HG02943 (cell line): ENCODE measurements around the gene FCER1G.

Experiments used
- ATAC-seq: cut with Tn5 transposase; IDR thresholded peaks from one replicate; pipeline ENCODE4 v1.9.1; 2021; ENCODE audit warnings: mild to moderate bottlenecking, low read depth, moderate library complexity; ENCODE audit not compliant: unreplicated experiment

Gene FCER1G

DNA sequence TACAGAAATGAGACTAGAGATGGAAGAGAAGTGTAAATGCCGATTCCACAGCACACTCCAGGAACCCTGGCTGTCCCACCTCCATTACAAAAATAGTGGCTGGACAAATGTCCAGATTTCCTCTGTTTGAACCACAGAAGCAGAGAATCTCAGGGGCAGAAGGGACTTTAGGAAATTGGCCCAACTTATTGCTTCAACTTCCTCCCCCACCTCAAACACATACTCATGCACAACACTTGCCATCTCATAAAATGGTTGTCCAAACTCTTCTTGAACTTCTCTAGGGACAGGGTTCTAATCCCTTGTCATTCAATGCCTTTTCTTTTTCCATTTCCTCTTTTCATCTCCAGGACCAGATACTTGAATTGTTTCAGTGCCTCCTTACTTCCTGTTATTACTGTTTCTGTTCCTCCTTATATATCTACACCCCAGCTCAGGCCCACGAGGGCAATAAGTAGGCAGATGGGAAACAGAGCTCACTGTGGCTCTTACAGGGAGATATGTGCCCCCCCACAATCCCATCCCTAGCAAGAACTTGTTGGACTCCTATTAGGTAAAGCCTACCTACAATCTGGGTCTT lies 29.3 kb upstream of the FCER1G start:
- peak; percentile 27 for ATAC-seq

DNA sequence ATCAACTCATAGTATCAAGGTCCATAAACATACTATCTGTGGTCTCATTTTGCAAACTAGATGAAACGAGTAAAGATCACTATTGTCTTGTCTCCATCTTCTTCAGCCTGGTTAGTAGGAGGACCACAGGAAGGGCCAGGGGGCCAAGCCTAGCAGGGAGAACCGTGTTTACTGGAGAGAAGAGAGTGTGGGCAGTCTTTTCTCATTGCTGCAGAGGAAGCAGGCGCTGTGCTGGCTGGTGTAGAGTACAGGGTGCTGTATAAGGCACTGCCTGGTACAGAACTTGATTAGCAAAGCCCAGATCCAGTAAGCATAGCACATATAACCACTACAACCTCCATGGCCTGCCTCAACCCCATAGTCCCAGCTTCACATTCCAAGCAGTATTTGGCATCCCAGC lies 27.8 kb upstream of the FCER1G start:
- ATAC-seq, result no peak

DNA sequence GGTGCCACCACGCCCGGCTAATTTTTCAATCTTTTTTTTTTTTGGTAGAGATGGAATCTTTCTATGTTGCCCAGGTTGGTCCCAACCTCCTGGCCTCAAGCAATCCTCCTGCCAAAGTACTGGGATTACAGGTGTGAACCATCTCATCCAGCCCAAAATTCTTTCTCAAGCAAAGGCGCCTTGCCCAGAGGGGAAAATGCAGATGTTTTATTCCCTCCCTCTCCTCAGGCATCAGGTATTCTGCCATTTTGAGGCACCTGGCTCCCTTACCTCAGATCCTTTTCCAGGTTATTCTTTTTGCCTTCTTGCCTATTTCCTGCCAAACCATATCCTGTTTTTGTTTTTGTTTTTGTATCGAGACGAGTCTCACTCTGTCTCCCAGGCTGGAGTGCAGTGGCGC lies 26.7 kb upstream of the FCER1G start:
- no peak for ATAC-seq

DNA sequence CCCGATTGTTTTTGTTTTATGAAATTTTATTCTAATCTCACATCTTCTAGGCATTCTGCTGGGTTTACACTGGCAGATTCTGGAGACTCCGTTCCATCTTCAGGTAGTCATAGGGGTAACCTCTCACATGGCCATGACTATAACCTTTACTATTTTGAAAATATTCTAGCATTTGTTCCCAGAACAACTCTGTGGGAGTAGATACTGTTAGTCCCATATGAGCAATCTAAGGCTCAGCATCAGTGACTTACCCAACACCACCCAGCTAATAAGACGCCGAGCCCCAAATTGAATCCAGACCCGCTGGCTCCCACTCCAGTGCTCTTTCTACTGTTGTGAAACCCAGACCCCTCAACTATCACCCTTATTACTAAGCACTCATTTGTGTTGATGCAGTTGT lies 26.1 kb upstream of the FCER1G start:
- no peak for ATAC-seq

DNA sequence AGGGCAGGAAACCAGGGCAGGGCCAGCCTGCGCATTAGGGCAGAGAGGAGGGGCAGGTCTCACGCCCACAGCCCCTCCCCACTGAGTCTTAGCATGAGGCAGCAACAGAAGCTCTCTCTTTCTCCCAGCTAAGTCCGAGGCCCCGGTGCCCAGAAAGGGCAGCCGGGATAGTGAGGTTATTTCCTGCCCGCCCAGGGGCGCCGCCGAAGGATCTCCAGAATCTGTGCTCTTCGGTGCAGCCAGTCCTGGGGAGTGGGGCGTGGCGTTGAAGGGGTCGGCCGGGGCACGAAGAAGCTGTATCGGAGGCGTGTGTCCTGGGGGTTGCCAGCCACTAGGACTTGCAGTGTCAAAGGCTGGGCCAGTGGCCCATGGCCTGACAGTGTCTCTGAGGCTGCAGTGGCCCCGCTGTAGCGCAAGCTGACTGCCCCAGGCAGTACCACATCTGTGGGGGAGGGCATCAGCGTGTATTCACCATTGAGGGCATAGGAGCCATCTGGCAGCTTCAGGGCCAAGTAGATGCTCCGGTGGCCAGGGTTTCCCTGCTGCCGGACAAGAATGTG lies 24.1 kb upstream of the FCER1G start:
- no peak for ATAC-seq

DNA sequence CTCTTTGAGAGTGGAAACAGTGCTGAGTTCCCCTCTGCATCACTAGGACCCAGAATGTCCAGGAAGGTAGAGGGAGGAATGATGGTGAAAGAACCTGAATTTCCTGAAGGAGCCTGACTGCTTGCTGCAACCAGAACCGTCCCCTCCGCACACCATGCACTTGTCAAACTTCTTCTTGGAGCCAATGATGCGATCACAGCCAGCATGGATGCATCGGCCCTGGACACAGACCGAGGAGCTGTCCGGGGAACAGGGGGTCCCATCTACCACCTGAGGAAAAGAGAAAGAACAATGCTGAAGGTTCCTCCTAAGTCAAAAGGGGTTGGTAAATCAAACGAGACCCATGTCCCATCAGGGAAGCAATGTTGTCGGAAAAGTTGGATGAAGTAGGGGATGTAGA lies 23.1 kb upstream of the FCER1G start:
- ATAC-seq, result no peak

DNA sequence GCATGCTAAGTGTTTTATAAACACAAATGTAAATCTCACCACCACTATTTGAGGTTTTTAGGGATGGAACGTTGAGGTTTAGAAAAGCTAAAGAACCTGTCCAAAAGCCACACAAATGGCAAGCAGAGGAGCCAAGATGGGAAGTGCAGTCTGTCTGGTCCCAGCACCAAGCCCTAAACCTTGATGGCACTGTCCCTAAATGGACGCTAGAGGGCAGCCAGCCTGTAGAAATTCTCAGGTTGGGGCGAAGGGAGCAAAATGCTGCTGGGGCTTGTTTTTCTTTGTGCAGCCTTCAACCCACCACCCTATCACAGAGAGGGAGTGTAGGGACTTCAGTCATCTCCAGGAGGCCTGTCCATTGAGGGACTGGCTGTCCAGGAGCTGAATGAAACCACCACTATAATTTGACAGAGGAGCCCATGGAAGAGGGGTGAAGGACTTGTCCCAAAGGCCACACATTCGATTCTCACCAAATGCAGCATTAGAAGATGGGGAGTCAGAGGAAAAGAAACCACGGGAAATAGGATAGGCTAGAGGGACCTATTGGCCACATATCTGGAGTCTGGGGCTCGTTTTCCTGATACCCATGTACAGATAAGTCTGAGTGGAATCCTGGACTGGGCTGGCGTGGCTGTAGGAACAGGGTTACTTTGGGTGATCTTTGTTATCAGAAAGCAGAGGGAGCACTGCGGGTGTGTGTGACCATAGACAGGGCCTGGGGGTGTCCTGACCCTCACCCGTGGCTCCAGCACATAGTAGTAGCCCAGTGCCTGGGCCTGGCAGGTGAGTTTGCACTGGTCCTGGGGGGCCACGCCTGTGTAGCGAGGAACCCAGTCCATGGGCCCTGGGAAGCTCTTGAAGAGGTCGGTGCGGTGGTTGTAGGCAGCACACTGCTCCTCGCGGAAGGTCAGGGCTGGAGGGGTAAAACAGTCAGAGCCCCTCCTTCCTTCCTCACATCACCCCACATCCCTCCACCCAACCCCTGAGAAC lies 22.3 kb upstream of the FCER1G start:
- ATAC-seq, result no peak

DNA sequence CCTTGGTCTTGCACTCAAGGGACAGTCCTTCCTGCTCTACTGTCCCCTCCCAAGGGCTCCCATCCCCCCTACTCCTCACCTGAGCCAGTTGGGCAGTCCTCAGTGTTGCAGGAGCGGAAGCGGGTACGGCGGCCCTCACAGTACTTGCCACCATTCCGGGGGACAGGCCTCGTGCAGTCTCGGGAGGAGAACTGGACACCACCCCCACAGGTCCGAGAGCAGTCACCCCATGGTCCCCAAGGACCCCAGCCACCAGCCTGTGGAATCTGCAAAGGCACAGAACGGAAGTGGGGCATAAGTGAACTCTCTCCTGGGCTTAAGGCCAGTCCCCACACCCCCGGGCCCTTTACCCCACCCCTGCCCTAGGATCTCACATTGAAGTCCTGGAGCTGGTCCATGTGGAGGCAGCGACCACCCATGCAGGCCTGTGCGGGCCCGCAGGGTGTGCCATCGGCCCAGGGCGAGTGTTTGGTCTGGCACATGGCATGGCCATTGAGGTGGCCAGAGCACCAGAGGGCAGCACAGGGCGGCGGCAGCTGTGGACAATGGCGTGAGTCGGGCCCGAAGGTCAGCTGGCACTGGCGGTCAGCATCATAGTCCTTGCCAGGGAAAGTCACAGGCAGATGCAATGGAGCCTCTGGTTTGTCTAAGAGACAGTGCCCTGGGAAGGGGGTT lies 21.4 kb upstream of the FCER1G start:
- no peak for ATAC-seq

DNA sequence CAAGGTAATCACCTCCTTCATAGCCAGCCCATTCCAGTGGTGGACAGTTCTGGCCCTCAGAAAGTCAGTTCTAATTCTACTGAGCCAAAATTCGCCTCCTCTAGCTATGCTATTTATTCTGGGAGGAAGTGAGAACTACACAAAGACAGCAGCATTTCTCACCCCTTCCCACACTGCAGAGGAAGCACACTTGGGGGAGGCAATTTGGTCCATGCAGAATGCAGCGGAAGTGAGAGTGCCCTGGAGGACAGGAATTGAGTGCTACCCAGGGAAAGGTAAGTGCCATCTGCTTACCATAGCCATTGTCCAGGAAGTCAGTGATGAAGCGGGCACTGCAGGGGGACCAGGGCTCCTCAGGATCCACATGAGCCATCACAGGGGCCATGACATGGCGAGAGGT lies 19.9 kb upstream of the FCER1G start:
- ATAC-seq, result no peak

DNA sequence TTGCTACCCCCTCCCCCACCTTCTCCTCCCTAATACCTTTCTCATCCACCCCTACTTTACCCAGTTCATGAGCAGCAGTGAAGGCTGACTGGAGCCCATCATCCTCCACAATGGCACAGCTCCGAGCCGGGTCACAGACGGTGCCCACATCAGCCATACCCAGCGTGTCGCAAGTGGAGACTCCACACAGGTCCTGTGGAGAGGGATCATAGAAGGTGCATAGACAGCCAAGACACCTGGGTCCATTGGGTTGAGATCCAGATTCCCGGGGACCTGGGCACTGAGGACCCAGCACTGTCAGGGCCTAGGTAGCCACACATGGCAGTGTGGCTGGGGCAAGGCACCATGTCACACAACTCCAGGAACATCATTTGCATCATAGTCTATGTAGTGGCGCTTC lies 19.0 kb upstream of the FCER1G start:
- no peak for ATAC-seq

DNA sequence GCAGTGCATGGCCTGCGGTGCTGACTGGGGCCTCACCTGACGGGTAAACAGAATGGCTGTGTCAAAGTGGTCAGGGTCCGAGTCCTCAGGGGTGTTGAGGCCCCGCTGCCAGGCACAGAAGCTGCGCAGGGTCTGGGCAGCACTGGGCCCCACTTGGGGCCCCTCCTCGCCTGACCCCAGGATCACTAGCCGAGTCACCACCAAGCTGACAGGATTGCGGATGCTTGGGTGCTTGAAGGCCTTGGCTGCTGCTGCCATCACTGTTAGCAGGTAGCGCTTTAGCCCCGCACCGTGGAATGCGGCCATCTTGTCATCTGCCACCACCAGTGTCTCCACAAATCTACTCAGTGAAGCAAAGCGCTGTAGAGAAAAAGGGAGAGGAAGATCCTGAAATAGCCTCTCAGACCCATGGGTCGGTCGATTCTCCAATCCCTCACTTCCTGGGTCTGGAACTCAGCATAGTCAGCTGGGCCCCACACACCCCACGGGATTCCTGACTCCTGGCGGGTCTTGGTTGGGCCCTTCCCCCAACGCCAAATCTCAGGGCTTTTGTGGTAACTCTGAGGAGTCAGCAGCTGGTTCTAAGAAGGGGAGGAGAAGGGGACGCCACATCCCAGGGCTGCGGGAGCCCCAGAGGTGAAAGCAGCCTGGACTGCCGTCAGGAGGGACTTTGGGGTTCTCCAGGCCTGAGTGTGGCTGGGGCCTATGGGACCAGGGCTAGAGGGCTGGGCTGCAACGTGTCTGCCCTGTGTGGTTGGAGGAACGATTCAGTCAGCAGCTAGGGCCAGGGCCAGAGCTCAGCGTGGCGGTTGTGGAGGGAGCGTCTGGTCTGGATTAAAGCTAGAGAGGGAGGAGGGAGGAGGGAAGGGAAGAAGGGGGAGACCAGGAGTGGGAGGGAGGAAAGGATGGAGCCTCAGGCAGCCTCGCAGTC lies 18.3 kb upstream of the FCER1G start:
- ATAC-seq, result no peak

DNA sequence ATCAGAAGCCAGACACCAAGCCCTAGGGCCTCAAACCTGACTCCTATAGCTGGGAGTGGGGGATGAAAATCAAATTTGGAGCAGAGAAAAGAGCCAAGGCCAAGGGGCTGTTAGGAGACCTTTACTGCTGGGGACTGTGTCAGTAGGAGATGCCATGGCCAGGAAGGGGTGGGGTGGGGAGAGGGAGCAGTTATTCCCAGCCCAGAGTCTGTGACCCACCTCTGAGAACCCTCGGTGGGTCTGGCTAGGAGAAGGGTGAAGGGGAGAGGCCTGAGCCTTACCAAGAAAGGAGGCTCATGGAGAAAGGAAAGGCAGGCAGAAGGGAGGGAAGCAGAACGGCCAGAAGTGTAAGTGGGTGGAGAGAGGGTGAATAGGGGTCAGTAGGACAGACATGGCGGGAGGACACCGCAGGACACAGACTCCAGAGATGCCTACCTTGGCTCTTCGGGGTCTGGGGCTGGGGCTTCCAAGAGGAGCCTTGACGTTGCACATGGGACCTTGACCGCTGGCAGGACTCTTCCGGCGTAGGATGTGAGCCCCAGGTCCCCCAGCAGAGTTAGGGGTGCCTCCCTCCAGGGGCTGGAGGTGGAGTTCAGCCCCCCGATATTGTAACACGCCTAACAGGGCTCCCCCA lies 17.4 kb upstream of the FCER1G start:
- ATAC-seq, result no peak

DNA sequence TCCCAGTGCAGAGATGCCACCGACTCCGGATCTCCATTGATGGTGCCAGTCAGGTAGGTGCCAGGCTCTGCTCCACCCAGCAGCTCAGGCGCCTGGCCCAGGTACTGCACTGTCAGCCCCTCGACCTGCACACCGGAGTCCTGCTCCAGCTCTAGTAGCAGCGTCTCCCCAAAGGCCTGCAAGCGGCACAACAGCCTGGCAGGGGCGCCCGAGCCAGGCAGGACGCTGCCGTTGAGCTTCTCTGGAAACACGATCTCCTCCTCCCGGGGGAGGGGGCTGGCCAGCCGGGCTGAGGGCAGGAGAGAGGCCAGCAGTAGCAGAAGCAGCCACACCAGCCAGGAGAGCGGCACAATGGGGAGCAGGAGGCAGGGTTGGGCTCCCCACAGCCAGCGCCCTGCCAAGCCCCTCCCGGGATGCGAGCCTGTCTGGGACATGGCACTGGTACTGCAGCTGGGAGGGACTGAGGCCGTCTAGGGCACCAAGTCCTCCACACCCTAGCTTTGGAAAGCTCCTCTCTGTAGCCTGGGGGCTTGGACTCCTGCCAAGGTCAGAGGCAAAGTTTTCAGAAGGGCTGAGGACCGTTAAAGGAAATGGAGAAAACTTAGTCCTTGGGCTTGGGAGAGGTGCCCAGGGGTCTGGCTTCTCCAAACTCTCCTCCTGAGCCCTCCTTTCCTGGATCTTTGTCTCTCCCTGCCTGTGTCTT lies 16.8 kb upstream of the FCER1G start:
- no peak for ATAC-seq

DNA sequence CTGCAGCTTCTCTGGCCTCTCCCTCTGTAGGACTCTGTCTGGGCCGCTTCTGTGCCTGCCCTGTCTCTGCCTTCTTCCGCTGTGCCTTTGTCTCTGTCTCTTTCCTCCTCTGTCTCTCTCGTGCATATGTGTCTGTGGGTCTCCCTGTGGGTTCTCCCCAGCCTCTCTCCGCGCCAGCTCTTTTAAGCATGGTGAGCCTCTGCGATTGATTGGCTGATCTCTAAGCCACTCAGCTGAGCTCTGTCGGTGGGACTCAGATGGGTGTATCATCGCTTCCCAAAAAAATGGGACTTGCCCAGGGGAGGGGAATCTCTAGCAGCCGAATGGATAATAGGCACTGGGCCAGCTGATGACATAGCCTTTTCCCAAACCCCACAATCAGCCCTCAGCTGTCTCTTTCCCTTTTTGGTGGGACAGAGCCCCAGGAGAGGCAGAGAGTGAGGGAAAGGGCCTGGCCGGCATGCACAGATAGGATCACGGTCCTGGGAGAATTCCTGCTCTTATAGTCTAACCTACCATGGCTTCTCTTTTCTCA lies 16.1 kb upstream of the FCER1G start, which contains the start of gene ADAMTS4:
TSS of gene ADAMTS4 (minus strand) at position 158 of the 535 bp plus-strand sequence. CDS start 427 bp downstream, outside the sequence.
- ATAC-seq, result no peak

DNA sequence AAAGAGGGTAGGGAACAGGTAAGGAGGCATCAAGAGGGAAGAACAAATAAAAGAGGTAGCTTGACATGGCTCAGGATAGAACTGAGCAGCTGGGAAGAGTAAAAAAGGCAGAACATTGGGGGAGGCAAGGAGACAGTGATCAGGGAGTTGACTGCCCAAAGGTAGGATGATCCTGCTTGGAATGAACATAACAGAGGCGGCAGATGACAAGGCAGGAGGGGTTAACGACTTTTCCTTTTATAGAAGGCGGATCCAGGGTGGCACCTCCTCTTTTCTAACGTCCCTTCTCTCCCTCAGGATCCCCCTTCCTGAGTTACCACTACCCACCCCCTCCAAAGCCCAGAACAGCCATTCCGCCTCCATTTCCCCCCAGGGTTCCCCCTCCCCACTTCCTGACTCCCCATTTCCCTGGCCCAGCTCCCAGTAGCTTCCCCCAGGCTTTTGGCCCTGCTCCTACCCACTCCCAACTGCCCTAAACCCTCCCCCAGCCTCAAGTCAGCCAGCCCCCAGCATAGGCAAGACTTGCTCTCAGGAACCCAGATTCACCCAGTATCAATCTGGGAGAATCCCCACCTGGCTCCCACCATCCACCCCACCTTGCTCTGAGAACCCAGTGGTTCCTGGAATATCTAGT lies 15.5 kb upstream of the FCER1G start:
- ATAC-seq, result no peak

DNA sequence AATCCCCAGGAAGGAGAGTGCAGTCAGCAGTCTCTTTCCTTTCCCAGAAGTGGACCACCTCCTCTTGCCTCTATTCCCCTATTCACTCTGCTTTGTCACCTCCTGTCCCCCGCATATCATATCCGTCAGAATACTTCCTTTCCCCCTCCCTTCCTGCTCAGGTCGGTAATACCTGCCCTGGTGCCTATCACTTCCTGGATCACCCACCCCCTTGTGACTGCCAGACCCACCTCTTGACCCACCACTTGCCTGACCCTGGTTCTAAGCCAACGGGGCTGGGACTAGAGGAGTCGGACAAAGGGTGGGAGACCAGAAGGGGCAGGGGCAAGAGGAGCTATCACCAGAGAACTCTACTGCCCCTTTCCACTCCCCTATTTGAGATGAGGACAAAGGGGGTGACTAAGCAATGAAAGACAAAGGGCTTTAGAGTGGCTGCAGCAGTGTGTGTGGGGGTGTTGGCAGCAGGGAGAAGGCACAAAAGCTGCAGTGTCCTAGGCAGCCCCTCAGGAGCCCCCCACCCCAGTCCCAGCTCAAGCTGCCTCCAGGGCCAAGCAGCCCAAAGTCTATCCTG lies 14.6 kb upstream of the FCER1G start:
- ATAC-seq, result no peak

DNA sequence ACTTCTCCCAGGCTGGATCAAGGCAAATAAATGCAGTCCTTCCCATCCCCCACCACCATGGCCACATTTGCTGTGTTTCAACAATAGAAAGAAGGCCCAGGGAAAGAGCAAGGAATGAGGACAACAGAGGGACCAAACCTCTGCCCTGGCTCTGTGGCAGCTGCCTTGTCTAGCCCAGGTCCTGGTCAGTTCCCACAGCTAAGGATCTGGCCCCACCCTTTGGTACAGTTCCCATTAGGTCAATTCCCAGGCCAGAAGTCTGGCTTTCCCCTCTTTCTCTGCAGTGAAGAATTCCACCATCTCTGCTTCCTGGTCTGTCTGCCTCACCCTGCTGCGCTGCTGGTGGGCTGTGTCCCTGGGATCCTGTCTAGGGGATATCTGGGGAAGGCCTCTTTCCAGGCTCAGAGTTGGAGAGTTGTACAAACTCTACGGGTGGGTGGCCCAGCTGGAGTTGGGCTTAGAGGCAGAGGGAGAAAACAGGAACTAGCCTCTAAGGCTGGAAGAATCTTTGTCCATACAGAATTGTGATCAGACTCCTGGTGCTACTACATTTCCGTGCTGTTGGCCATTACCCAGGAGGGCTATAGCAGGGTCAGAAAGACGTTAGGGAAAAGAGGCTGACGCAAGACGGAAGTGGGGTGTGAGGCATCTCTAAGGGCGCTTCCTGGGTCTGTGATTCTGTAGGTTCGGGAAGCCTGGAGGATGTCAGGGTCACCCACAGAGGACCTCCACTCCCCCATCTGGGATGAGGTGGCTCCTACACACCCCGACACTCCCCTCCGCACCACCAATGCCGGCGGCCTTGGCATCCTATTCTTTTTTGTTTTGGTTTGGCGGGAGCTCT lies 13.9 kb upstream of the FCER1G start:
- ATAC-seq, result no peak
